IPS-20b (cell line): ENCODE measurements around the gene OR2J3.
"Not testable (repeated sequence)": the region's sequence is repeated elsewhere in the genome, so short reads cannot be mapped to it uniquely, and the experiment has no call there.

Experiments used
- H3K27ac ChIP-seq: one replicate; pipeline ENCODE4 v1.5.1; 2013; ENCODE audit warnings: low read length
- H3K27me3 ChIP-seq: 2 replicates; pipeline ENCODE4 v1.6.1; 2013; ENCODE audit warnings: mild to moderate bottlenecking, low read length, inconsistent platforms; ENCODE audit not compliant: insufficient read depth
- H3K36me3 ChIP-seq: 2 replicates; pipeline ENCODE4 v1.6.1; 2013; ENCODE audit warnings: low read depth, mild to moderate bottlenecking, inconsistent platforms, low read length, moderate library complexity; ENCODE audit not compliant: insufficient read depth
- H3K4me1 ChIP-seq: 2 replicates; pipeline ENCODE4 v1.6.1; 2013; ENCODE audit warnings: mild to moderate bottlenecking, control low read depth, inconsistent platforms, low read length, moderate library complexity; ENCODE audit not compliant: insufficient read depth
- H3K4me3 ChIP-seq: 2 replicates; pipeline ENCODE4 v1.5.1; 2013; ENCODE audit warnings: mild to moderate bottlenecking, low read length, inconsistent platforms
- H3K9ac ChIP-seq: 2 replicates; pipeline ENCODE4 v1.6.1; 2013; ENCODE audit warnings: low read depth, mild to moderate bottlenecking, inconsistent platforms, low read length, moderate library complexity
- H3K9me3 ChIP-seq: 2 replicates; pipeline ENCODE4 v1.6.1; 2013; ENCODE audit warnings: mild to moderate bottlenecking, low read depth, low read length, inconsistent platforms; ENCODE audit not compliant: insufficient read depth

The OR2J3 gene

DNA sequence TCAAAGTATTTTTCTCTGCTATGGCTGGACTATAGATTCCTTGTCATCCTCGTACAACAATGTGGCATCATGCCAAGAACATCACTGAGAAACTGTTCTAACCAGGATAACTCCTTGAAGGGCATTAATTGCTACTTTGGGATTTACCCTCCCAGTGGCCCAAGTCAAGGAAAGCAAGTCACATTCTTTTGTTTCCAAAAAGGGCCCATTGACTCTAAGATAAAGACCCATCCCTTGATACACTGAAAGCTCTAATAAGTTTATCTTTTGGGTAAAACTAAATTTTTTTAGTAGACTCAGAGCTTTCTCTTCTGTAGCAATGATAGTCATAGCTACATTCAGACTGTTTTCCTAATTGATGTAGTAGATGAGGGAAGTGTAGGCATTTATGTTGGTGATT, at the start of gene OR2J3:
OR2J3 (plus strand) TSS at position 301 of the 400 bp plus-strand sequence. CDS start 3,833 bp downstream, outside the sequence.
- H3K9me3 ChIP-seq, result no peaks in the 10 kb centered on the region
- H3K4me1 ChIP-seq, result no peaks in the 10 kb centered on the region
- no peaks in the 10 kb centered on the region for H3K27me3 ChIP-seq
- no peak within 1 kb of the TSS for H3K27ac ChIP-seq
- no peak within 1 kb of the TSS for H3K9ac ChIP-seq
- no peak within 1 kb of the TSS for H3K4me3 ChIP-seq
- no peaks in the 10 kb centered on the region for H3K36me3 ChIP-seq

DNA sequence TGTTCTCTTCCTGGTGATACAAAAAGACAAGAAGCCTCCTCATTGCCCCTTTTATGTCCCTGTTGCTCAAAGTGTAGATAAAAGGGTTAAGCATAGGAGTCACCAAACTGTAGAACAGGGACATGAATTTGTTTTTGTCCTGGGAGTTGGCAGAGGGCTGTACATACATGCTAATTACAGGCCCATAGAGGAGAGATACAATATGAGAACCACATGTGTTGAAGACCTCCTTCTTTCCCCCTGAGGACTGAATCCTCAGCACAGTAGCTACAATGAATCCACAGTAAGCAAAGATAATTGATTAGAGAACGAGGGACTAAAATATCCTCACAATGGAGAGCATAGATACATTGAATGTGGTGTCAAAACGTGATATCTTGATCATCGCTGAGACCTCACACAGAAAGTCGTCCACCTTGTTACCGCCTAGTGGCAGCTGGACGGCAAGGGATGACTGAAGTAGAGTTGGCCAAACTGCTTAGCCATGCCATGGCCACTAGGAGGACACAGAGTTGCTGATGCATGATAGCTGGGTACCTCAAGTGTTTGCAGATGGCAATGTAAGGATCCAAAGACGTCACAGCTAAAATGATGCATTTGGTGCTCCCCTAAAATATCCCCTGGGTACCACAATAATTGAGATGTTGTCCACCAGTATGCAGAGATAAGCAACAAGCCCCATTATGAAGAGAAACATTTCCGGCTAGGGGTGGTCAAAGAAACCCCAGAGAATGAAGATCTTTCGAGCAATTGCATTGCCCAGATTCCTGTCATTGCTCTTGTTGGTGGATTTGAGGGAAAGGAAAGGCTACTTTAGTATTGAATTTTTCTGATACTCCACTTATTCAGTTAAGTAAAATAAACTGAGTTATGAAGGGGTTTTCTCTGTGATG, 35.8 kb upstream of the OR2J3 start:
- Histone ChIP-seq H3K27ac (no peak overlapping the region), H3K9ac (no peak overlapping the region), H3K36me3 (no peaks in the 10 kb centered on the region), H3K4me3 (no peak overlapping the region), H3K9me3 (no peaks in the 10 kb centered on the region), H3K4me1 (no peaks in the 10 kb centered on the region), H3K27me3 (no peaks in the 10 kb centered on the region)

- no peak overlapping the region for H3K4me3 ChIP-seq
- no peak overlapping the region for H3K27ac ChIP-seq
- H3K9ac ChIP-seq, result no peak overlapping the region
- H3K9me3 ChIP-seq, result no peaks in the 10 kb centered on the region
- no peaks in the 10 kb centered on the region for H3K36me3 ChIP-seq
- no peaks in the 10 kb centered on the region for H3K4me1 ChIP-seq
- no peaks in the 10 kb centered on the region for H3K27me3 ChIP-seq
These were observed 28.7 kb upstream of the OR2J3 start for GRCh38 chr6:29079203-29079602.

- Histone ChIP-seq H3K27ac (no peak overlapping the region), H3K27me3 (no peaks in the 10 kb centered on the region), H3K4me1 (no peaks in the 10 kb centered on the region), H3K9ac (no peak overlapping the region), H3K36me3 (no peaks in the 10 kb centered on the region), H3K4me3 (no peak overlapping the region), H3K9me3 (no peaks in the 10 kb centered on the region)
These were observed 26.5 kb upstream of the OR2J3 start for GRCh38 chr6:29081312-29081711.

DNA sequence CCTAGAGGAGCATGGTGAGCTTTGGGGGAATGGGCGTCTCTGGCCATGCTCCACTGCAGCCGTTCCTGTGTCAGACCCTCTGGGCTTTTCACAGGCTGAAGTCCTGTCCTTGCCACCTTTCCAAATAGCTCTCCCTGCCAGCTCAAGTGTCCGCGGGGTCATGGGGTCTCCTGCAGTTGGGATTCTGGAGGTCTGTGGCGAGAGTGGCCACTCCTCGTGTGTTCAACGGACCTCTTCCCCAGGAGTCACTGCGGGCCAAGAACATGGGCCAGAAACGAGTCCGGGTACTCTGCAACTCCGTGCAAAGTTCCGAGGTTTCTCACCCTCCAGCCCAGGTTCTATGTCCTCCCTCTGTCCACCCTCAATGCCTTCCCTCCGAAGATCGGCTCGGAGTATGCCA, 25.4 kb upstream of the OR2J3 start:
- Histone ChIP-seq H3K9ac (no peak overlapping the region), H3K36me3 (no peaks in the 10 kb centered on the region), H3K27me3 (no peaks in the 10 kb centered on the region), H3K4me3 (no peak overlapping the region), H3K27ac (no peak overlapping the region), H3K9me3 (no peaks in the 10 kb centered on the region), H3K4me1 (no peaks in the 10 kb centered on the region)

DNA sequence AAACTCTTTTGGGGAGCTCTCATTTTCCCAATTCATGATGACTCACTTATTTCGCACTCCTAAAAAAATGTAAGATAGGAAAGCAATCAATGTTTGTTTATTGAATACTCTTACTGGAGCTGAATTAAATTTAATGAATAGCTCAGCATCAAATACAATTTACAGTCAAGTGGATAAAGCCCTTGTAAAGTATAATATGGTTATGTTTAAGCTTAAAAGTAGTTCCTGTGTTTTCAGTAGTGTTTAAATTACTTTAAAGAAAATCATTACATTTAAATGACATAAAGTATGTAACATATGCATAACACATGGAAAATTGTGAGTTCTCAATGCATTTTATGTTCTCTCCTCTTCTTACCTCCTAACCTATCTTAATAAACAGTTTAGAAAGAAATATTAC, 20.6 kb upstream of the OR2J3 start, which contains the start of gene OR2B3:
OR2B3 (minus strand) TSS at position 101 of the 400 bp plus-strand sequence; CDS start at position 36, 65 bp downstream.
- no peak within 1 kb of the TSS for H3K4me3 ChIP-seq
- H3K9ac ChIP-seq, result no peak within 1 kb of the TSS
- H3K36me3 ChIP-seq, result no peaks in the 10 kb centered on the region
- H3K27me3 ChIP-seq, result no peaks in the 10 kb centered on the region
- H3K9me3 ChIP-seq, result no peaks in the 10 kb centered on the region
- no peak within 1 kb of the TSS for H3K27ac ChIP-seq
- H3K4me1 ChIP-seq, result no peaks in the 10 kb centered on the region

DNA sequence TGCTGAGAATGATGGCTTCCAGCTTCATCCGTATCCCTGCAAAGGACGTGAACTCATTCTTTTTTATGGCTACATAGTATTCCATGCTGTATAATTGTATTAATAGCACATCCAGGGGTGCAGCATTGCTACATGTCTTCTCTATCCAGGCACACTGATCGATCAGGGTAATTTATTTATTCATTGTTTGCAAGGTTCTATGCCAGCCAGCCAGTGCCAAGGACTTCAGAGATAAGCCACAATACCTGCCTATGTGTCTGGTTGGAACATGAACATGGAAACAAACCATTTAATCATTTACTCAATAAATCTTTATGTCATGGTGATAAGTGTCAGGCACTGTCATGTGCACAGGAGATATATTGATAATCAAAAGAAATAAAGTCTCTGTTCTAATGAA, 14.9 kb upstream of the OR2J3 start:
- Histone ChIP-seq H3K4me3 (no peak overlapping the region), H3K36me3 (no peaks in the 10 kb centered on the region), H3K4me1 (no peaks in the 10 kb centered on the region), H3K9me3 (no peaks in the 10 kb centered on the region), H3K27me3 (no peaks in the 10 kb centered on the region), H3K27ac (no peak overlapping the region), H3K9ac (no peak overlapping the region)

- Histone ChIP-seq H3K9me3 (no peaks in the 10 kb centered on the region), H3K4me3 (no peak overlapping the region), H3K4me1 (no peaks in the 10 kb centered on the region), H3K36me3 (no peaks in the 10 kb centered on the region), H3K9ac (no peak overlapping the region), H3K27me3 (no peaks in the 10 kb centered on the region), H3K27ac (no peak overlapping the region)
These were observed 10.1 kb upstream of the OR2J3 start for GRCh38 chr6:29097803-29098202.

- no peak within 1 kb of the TSS for H3K4me3 ChIP-seq
- no peaks in the 10 kb centered on the region for H3K27me3 ChIP-seq
- H3K27ac ChIP-seq, result no peak within 1 kb of the TSS
- no peaks in the 10 kb centered on the region for H3K4me1 ChIP-seq
- no peaks in the 10 kb centered on the region for H3K36me3 ChIP-seq
- H3K9me3 ChIP-seq, result no peaks in the 10 kb centered on the region
- H3K9ac ChIP-seq, result no peak within 1 kb of the TSS
These were observed 8.7 kb upstream of the OR2J3 start, which contains the start of gene OR2J1 for GRCh38 chr6:29099190-29099589. Gene OR2J1, plus strand, starts transcription at chr6:29099490. Its CDS starts 1,453 bp downstream, at chr6:29100943.

- no peaks in the 10 kb centered on the region for H3K4me1 ChIP-seq
- no peaks in the 10 kb centered on the region for H3K27me3 ChIP-seq
- H3K9ac ChIP-seq, result no peak overlapping the region
- H3K4me3 ChIP-seq, result no peak overlapping the region
- no peak overlapping the region for H3K27ac ChIP-seq
- no peaks in the 10 kb centered on the region for H3K36me3 ChIP-seq
- no peaks in the 10 kb centered on the region for H3K9me3 ChIP-seq
These were observed 4.3 kb downstream of the OR2J3 start for GRCh38 chr6:29112135-29112534.

GRCh38 chr6:29114964-29115363, 7.1 kb downstream of the OR2J3 start:
- H3K9ac ChIP-seq, H3K27me3 ChIP-seq, H3K27ac ChIP-seq, H3K36me3 ChIP-seq, H3K4me1 ChIP-seq, H3K4me3 ChIP-seq, H3K9me3 ChIP-seq: not testable (repeated sequence)

- Histone ChIP-seq H3K9ac (no peak overlapping the region), H3K27ac (no peak overlapping the region), H3K9me3 (no peaks in the 10 kb centered on the region), H3K4me1 (no peaks in the 10 kb centered on the region), H3K4me3 (no peak overlapping the region), H3K36me3 (no peaks in the 10 kb centered on the region), H3K27me3 (no peaks in the 10 kb centered on the region)
These were observed 21.6 kb downstream of the OR2J3 start for GRCh38 chr6:29129326-29130012.
